Measurements from ENCODE around the gene PDX1.

The PDX1 gene

GRCh38 chr13:27970382-27971235, 50.8 kb downstream of the PDX1 start:
- DNase-seq (ENCODE audit: low spot score), result no peak

GRCh38 chr13:27971236-27971645, 51.4 kb downstream of the PDX1 start:
- DNase-seq (ENCODE audit: low spot score), result no peak

DNA sequence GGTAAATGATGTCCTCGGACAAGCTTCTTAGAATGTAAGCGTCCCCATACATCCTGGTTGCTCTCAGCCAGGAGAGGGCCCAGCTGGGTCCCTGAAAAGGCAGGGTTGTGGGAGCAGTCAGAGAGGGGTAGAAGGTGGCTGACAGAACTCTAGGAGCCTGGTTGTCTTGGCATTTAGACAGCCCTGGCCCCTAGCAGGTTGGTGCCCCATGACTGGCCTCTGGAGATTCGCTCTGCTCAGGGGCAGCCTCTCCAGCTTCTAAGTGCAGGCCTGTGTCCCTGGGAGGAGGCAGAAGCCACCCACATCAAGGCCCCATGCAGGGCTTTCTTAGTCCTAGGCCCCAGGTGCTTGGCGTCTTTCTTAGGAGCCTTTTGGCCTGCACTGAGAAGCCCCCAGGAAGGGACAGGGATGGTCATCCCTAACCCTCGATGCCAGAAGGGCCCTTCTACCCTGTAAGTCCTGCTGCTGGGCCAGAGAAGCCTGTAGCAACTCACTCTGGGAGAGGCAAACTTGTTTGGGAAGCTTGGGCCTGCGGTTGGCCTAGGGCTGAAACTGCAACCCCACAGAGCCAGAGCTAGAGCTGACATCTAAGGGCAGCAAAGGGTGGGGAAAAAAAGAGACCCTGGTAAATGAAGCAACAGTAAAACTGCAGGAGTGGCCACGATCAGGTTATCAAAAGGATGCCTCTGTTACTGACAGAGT, 52.1 kb downstream of the PDX1 start:
- no peak for DNase-seq (ENCODE audit: low spot score)

- no peak for DNase-seq (ENCODE audit: low spot score)
Observed at GRCh38 chr13:27972478-27972820, 52.6 kb downstream of the PDX1 start.

- no peak for DNase-seq (ENCODE audit: low spot score)
Observed at GRCh38 chr13:27973291-27973690, 53.5 kb downstream of the PDX1 start.

DNA sequence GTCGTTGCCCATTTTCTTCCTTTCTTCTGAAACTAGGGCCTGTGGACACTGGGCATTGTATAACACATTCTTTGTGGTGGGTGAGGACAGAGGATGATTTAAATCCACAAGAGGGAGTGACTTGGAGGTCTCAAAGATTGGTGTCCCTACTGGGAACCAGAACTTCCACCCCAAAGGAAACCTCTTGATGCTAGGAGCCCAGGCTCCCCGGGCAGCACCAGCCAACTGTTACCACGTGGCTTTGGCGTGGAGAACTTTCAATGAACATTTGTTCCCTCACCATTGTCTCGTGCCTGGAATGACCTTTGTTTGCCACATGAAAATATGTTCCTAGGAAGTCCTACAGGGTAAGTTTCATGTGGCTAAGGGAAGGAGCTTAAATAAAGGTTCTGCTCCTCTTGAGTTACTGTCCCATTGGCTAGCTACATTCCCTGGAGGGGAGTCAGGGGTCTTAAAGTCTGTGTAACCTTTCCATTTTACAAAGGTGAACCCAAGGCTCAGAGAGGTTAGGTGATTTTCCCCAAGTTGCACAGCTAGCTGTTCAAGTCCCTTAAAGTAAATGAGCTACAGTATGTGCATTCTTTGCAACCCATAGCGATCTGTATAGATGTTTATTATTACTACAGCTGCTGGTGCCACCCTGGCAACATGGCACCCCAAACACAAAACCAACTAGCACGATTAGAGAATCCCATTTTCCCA, 54.3 kb downstream of the PDX1 start:
- DNase-seq (ENCODE audit: low spot score), result no peak

Measured in HuH-7.5 (cell line).